ENCODE measurements around the gene CSF1R. TPM values are rescaled to one million over a fixed set of nuclear protein-coding genes. Genes with fewer than 3 reads are reported as not detected.

The CSF1R gene
- total and polyA plus RNA-seq, 4 donors: 5.4 to 46.2 (median 22.1) TPM

- WGBS: 93% methylated on average over 9 of the region's 9 CpGs
- Histone ChIP-seq H3K27me3 (ENCODE audit: control insufficient read depth in 4 of 4, insufficient read depth in 4 of 4, low read length in 3 of 4) (no peaks in the 10 kb centered on the region), H3K9ac (ENCODE audit: low read depth in 1 of 2, low read length in 2 of 2) (no peak overlapping the region), H3K4me3 (ENCODE audit: low read depth in 1 of 3, low read length in 3 of 3) (no peak overlapping the region), H3K36me3 (ENCODE audit: control insufficient read depth in 4 of 4, insufficient read depth in 3 of 4, low read depth in 1 of 4, low read length in 3 of 4) (peaks cover 17 to 83% (median 73%) of the 10 kb centered on the region in 4 donors), H3K4me1 (ENCODE audit: control insufficient read depth in 4 of 4, insufficient read depth in 4 of 4, low read length in 3 of 4) (no peaks in the 10 kb centered on the region), H3K9me3 (ENCODE audit: control insufficient read depth in 4 of 4, low read length in 3 of 4) (no peaks in the 10 kb centered on the region), H3K27ac (ENCODE audit: low read depth in 1 of 2, low read length in 2 of 2) (no peak overlapping the region)
- TF ChIP-seq FOXA2 (IDR thresholded peaks at IDR 0.05) (no peak), SP1 (IDR thresholded peaks at IDR 0.05) (no peak), RXRA (IDR thresholded peaks at IDR 0.05) (no peak), RAD21 (IDR thresholded peaks at IDR 0.05) (no peak), FOXA1 (IDR thresholded peaks at IDR 0.05) (no peak), ZBTB33 (IDR thresholded peaks at IDR 0.05) (no peak), YY1 (IDR thresholded peaks at IDR 0.05) (no peak), JUND (IDR thresholded peaks at IDR 0.05) (no peak), ATF3 (IDR thresholded peaks at IDR 0.05) (no peak), REST (IDR thresholded peaks at IDR 0.05) (no peak), HNF4A (conservative IDR thresholded peaks at IDR 0.05) (no peak), TAF1 (conservative IDR thresholded peaks at IDR 0.05) (no peak), GABPA (IDR thresholded peaks at IDR 0.05 in 1 of 2, conservative IDR thresholded peaks at IDR 0.05 in 1 of 2) (no peak), NR2F2 (IDR thresholded peaks at IDR 0.05) (no peak), HNF4G (IDR thresholded peaks at IDR 0.05) (no peak), EGR1 (IDR thresholded peaks at IDR 0.05; ENCODE audit: low read depth in 2 of 2) (no peak)
- DNase-seq (ENCODE audit: low spot score): no peak
Measured at GRCh38 chr5:150036513-150036912, 49.8 kb downstream of the CSF1R start.

- Histone ChIP-seq H3K27me3 (ENCODE audit: control insufficient read depth in 4 of 4, insufficient read depth in 4 of 4, low read length in 3 of 4) (no peaks in the 10 kb centered on the region), H3K27ac (ENCODE audit: low read depth in 1 of 2, low read length in 2 of 2) (no peak overlapping the region)
Measured at GRCh38 chr5:150035139-150035895, 51.0 kb downstream of the CSF1R start.

More at GRCh38 chr5:150035139-150035895, 51.0 kb downstream of the CSF1R start:
- Histone ChIP-seq H3K9ac (ENCODE audit: low read depth in 1 of 2, low read length in 2 of 2) (no peak overlapping the region), H3K4me3 (ENCODE audit: low read depth in 1 of 3, low read length in 3 of 3) (no peak overlapping the region), H3K9me3 (ENCODE audit: control insufficient read depth in 4 of 4, low read length in 3 of 4) (no peaks in the 10 kb centered on the region), H3K4me1 (ENCODE audit: control insufficient read depth in 4 of 4, insufficient read depth in 4 of 4, low read length in 3 of 4) (no peaks in the 10 kb centered on the region), H3K36me3 (ENCODE audit: control insufficient read depth in 4 of 4, insufficient read depth in 3 of 4, low read depth in 1 of 4, low read length in 3 of 4) (peaks cover 15 to 83% (median 72%) of the 10 kb centered on the region in 4 donors)
- no peak for DNase-seq (ENCODE audit: low spot score)
- WGBS: 88% methylated on average over 7 of the region's 7 CpGs
- TF ChIP-seq JUND (IDR thresholded peaks at IDR 0.05) (no peak), GABPA (IDR thresholded peaks at IDR 0.05 in 1 of 2, conservative IDR thresholded peaks at IDR 0.05 in 1 of 2) (no peak), YY1 (IDR thresholded peaks at IDR 0.05) (no peak), CTCF (IDR thresholded peaks at IDR 0.05; ENCODE audit: low read depth, low read length, missing input control) (no peak), REST (IDR thresholded peaks at IDR 0.05) (no peak), EGR1 (IDR thresholded peaks at IDR 0.05; ENCODE audit: low read depth in 2 of 2) (no peak)
